HG02571 (cell line): Measurements from ENCODE around the gene KLK5.
"Not testable (repeated sequence)": the region's sequence is repeated elsewhere in the genome, so short reads cannot be mapped to it uniquely, and the experiment has no call there.

Experiments used
- ATAC-seq: cut with Tn5 transposase; IDR thresholded peaks from one replicate; pipeline ENCODE4 v1.9.1; 2021; ENCODE audit warnings: mild to moderate bottlenecking, moderate library complexity; ENCODE audit not compliant: unreplicated experiment

Gene KLK5, protein sequence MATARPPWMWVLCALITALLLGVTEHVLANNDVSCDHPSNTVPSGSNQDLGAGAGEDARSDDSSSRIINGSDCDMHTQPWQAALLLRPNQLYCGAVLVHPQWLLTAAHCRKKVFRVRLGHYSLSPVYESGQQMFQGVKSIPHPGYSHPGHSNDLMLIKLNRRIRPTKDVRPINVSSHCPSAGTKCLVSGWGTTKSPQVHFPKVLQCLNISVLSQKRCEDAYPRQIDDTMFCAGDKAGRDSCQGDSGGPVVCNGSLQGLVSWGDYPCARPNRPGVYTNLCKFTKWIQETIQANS

DNA sequence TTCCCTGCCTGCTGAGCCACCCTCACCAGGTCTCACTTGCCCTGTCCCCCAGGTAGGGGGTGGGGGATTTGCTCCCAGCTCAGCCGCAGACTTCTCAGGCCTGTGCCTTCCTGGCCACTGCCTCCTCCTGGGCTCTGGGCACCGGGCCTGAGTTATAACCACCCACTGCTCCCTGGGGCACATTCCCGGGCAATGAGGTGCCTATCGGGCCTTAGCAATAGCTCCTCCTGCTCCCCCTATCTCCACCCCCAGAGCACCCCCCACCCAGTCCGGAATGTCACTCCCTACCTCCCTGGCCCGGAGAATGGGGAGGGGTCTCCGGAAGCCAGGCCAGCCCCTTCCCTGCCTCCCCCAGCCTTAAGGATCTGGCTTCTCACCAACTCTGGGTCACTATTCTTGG is at the start of gene KLK5:
KLK5 (minus strand) TSS at position 129 of the 400 bp plus-strand sequence. CDS start 381 bp downstream, outside the sequence.
- no peak for ATAC-seq

DNA sequence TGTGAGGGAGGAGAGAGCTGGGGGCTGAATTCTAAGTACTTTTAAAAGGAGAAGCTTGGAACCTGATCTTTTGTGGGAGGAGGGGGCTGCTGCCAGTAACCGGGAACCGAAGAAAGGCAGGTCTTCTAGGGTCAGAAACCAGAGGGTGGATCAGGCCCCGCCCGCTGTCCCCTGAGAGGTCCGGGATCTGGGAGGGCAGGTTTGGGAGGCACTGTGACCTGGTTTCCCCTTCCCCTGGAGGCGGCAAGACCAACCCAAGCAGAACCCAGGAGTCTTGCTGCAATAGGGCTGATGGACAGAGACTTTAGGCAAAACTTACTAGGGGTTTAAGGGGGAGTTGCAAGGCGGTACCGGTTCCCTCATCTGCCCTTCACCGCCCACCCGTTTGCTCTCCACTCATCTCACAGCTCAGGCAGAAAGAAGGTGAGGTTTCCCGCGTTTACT is 49.3 kb upstream of the KLK5 start:
- no peak for ATAC-seq

GRCh38 chr19:51001515-51001914 is 48.7 kb upstream of the KLK5 start, which contains the start of gene KLK8:
Gene KLK8 (minus strand): TSS chr19:51001604. CDS start chr19:51001167, 437 bp downstream.
- ATAC-seq = no peak

GRCh38 chr19:51000981-51001380 is 48.1 kb upstream of the KLK5 start:
- ATAC-seq = no peak

DNA sequence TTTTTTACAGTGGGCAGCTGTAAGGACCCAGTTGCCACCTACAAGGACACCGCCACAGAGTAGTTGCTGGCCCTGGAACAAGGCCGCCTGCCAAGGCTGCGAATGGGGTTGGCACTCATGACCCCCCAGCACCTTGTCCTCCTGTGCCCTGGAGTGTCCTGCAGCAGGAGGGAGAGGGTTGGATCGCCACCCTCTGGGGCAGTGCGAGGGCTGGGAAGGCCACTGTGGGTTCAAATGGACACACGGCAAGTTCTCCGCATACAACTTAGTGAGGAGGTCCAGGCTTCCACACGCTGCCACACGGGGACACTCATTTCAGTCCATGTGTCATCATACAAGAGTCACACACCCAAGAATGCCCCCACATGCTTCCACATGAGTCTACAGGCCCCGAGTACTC is 47.6 kb upstream of the KLK5 start:
- no peak for ATAC-seq

DNA sequence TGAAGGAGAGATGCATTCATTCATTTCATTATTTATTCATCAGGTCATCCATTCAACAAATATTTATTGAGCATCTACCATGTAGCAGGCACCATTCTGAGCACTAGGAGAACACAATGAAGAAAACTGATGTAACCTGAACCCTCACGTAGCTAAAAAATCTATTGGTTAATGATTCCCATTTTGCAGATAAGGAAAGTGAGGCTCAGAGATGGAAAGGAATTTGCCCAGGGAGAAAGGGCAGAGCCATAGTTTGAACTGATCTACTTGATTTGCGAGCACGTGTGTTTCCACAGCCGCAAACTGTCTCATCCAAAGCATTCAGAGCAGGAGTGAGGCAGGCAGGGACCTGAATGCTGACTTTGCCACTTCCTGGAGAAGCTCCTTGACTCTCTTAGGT is 45.8 kb upstream of the KLK5 start:
- no peak for ATAC-seq

DNA sequence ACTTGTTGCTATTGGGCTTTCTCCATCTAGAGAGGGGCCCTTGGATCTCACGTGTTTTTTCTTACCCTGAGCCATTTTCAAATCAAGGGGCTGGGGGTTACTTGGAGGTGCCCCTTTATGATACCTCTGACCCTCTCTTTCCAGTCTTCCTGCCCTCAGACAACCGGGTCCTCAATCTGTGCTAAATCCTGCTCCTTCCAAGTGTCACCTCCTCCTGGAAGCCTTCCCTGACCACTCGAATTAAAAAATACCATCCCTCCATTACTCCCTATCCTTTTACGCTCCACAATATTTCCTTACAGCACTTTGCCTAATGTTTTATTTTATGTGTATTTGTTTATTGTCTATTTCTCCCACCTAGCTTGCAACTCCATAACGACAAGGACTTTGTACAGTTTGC is 45.2 kb upstream of the KLK5 start:
- no peak for ATAC-seq

GRCh38 chr19:50994129-50994528 is 41.3 kb upstream of the KLK5 start:
- ATAC-seq = no peak

DNA sequence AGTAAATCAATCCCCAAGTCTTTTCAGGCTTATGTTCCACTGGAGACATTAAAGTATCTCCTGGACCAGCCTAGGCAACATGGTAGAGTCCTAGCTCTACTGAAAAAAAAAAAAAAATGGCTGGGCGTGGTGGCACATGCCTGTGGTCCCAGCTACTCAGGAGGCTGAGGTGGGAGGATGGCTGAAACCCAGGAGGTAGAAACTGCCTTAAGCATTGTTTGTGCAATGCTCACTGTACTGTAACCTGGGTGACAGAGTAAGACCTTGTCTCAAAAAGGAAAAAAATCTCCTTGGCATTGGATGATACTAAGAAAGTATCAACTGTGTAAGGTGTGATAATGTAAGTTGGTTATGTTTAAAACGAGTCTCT is 39.8 kb upstream of the KLK5 start:
- ATAC-seq = no peak

DNA sequence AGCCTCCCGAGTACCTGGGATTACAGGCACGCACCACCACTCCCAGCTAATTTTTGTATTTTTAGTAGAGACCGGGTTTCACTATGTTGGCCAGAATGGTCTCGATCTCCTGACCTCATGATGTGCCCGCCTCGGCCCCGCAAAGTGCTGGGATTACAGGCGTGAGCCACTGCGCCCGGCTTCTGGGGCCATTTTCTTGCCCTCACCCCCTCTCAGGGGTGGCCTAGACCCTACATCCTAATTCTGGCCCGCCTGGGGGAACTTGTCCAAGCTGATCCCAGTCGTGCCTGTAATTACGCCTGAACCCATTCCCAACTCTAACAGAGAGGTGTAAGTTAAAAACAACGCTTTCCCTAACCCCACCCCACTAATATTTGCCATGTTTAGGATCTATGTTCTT is 31.6 kb upstream of the KLK5 start:
- not testable (repeated sequence) for ATAC-seq

DNA sequence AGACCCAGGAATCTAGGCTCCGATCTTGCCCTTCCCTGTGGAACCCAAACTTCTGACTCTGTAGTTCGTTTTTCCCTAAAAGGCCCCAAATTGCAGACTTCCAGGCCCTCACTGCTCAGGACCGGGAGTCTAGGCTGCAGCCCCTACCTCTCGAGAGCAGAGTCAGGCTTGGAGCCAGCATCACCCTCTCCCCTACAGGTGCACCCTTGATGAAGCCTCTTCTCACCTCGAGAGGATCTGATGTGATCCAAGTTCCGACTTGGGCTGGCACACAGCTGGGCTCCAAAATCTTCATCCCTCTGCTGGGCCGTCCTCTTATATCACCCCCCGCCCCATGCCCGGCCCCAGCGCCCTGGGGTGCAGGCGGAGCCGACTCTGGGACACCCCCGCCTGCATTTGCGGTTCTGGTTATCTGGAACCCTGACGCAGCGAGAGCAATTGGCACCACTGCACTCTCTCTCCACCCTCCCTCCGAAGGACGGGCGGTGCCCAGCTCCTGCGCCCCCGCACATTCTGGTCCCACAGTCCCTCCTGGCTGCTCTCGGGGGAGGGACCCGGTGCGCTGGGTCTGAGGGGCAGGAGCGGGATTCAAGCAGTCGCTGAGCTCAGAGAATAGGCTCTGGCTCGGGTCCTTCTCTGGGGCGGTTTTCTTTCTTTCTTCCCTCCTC is 30.9 kb upstream of the KLK5 start, which contains the start of gene KLK7:
KLK7 (minus strand) TSS at position 293 of the 668 bp plus-strand sequence. CDS start 1,518 bp downstream, outside the sequence.
- no peak for ATAC-seq

GRCh38 chr19:50982186-50982585 is 29.3 kb upstream of the KLK5 start:
- ATAC-seq = no peak

- no peak for ATAC-seq
Observed at GRCh38 chr19:50981587-50982146, 28.8 kb upstream of the KLK5 start.

DNA sequence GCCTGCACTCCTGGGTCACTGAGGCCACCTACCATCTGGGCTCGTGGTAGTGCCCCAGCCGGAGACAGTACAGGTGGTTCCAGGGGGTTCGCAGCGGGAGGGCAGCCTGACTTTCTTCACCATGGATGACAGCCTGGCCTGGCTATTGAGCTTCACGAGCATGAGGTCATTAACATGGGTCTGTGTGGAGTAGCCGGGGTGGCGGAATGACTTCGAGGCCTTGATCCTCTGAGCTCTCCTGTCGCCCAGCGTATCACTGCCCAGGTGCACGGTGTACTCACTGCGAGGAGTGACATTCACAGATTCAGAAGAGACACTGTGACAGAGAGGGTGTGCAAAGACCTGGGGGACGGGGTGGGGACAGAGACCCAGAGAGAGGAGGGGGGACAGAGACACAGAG is 27.4 kb upstream of the KLK5 start:
- no peak for ATAC-seq

DNA sequence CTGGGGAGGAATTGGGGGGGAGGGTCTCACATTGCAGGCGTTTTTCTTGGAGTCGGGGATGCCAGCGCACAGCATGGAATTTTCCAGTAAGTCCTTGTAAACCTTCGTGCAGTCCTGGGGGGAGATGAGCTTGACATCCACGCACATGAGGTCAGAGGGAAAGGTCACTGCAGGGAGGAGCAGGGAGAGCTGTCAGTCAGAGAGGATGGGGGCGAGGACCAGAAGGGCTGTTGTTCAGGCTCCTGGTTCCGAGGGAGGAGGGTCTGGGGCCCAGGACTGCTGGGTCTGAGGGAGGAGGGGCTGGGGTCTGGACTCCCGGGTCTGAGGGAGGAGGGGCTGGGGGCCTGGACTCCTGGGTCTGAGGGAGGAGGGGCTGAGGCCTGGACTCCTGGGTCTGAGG is 26.9 kb upstream of the KLK5 start:
- no peak for ATAC-seq

DNA sequence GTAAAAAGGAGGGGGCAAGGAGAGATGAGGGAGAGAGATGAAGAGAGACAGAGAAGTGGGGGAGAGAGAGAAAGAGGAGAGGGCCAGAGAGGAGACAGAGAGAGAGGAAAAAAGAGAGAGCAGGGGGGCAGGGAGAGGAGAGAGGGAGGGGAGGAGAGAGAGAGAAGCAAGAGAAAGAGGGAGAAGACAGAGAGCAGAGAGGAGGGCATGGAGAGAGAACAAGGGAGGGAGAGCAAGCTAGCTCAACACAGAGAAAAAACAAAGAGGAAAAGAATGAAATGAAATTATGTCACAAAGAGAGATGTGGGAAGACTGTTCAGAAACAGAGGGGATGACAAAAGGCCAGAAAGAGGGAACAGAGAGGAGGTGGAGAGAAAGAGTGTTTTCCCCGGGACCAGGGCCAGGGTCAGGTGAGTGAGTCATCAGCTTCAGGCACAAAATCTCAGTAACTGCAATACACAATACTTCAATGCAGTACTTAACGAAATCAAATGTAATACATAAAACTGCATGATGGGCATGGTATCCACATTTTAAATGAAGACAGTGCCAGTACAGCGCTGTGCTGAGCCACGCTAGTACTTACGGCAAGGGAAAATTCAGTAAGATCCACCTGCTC is 26.0 kb upstream of the KLK5 start:
- ATAC-seq = no peak

DNA sequence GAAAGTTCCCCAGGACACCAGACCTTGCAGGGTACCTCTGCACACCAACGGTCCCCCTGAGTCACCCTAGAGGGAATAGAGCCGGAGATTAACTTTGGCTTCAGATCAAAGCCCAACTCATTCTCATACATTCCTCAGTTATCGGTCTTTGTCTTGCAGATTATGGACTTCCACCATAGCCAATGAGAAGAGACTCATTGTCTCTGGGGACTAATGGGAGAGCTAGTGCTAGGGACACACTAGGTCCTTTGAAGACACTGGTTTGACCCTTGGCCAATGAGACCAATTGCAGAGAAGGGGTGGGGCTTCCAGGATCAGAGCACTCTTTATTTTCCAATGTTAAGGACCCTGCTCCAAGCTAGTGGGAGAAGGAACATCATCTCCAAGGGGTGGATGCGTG is 24.8 kb upstream of the KLK5 start:
- ATAC-seq = no peak

- ATAC-seq = no peak
Observed at GRCh38 chr19:50975766-50976165, 22.9 kb upstream of the KLK5 start.

- ATAC-seq = no peak
Observed at GRCh38 chr19:50974702-50975556, 22.1 kb upstream of the KLK5 start.

DNA sequence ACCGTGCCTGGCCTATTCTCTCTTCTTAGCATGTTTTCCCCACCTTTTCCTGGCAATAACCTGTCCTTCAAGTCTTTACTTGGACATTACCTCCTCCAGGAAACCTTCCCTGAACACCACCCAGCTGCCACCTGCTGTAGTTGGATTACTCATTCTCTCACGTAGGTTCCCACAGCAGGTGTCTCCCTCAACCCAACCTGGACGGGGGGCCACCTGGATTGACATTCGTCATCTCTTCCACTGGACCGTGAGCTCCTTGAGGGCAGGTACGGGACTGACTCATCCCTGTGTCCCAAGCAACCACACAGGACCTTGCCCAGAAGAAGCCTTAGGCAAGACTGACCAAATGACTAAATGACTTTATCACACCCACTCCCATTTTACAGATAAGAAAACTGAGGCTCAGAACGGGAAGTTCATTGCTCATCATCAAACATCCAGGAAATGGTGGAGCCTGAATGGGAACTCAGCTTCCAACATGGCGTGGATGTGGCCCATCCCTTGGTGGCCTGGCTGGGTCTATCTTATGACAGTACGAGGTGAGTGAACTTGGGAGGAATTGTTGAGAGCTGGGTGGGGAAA is 20.0 kb upstream of the KLK5 start:
- no peak for ATAC-seq
